Left lung (tissue), 10 donors: ENCODE measurements around the gene ZFP36L1. TPM values are rescaled to one million over a fixed set of nuclear protein-coding genes. Genes with fewer than 3 reads are reported as not detected.
A peak's percentile ranks its signal among the peaks of the same experiment; 100 is the strongest.

ENCODE experiments used
- ATAC-seq: fragments of 200-7000 bp; cut with Tn5 transposase; one replicate; pipeline ENCODE4 v1.9.1; 2020; ENCODE audit warnings: moderate library complexity
- DNase-seq, 4 donors: peaks; one replicate each; pipeline ENCODE4 v3.0.0-alpha.2; 2013 to 2020
- H3K27ac ChIP-seq, 2 donors: fragments of 200-600 bp; sonication (generic) in 1 of 2; one replicate each; pipeline versions ENCODE4 v1.5.0 to v1.8.0; 2020 to 2021
- H3K27me3 ChIP-seq, 2 donors: fragments of 200-600 bp; sonication (generic) in 1 of 2; one replicate each; pipeline versions ENCODE4 v1.5.0 to v1.8.0; 2020 to 2021
- H3K36me3 ChIP-seq, 2 donors: fragments of 200-600 bp; sonication (generic) in 1 of 2; one replicate each; pipeline versions ENCODE4 v1.5.0 to v1.8.0; 2020 to 2021
- H3K4me1 ChIP-seq, 2 donors: fragments of 200-600 bp; one replicate each; pipeline ENCODE4 v1.8.0; 2021
- H3K4me3 ChIP-seq, 2 donors: fragments of 200-600 bp; sonication (generic) in 1 of 2; one replicate each; pipeline versions ENCODE4 v1.5.0 to v1.8.0; 2020 to 2021; ENCODE audit warnings: mild to moderate bottlenecking in 1 of 2
- H3K9me3 ChIP-seq, 2 donors: fragments of 200-600 bp; sonication (generic) in 1 of 2; one replicate each; pipeline versions ENCODE4 v1.5.0 to v1.8.0; 2020 to 2021
- intact Hi-C, 2 donors: fragments of 100-400 bp; cut with DNase I; formaldehyde crosslinking; loops; one replicate each; pipeline versions ENCODE4 v1.11.2 to v1.14.2; 2022
- polyA plus RNA-seq, 6 donors: library from polyadenylated mRNA; unstranded; fragments of 120-200 nt; gene quantifications; one replicate each; pipeline ENCODE4 v1.2.1, GENCODE V29; 2013; ENCODE audit not compliant: insufficient read length in 6 of 6
- total RNA-seq, 2 donors: library from RNA; stranded (reverse); fragmentation: NEBNext Ultra II Directional; extraction: Animal tissue kit (Norgen Biotek cat#: 25700); gene quantifications; one replicate each; pipeline ENCODE4 v1.2.1, GENCODE V29; 2021
- TF ChIP-seq, protein P1 (sequence below), 2 donors: fragments of 200-600 bp; sonication (generic) in 1 of 2; IDR thresholded peaks; one replicate each; pipeline versions ENCODE4 v1.5.0 to v1.8.0; 2021; ENCODE audit warnings: antibody characterized with exemption in 2 of 2
- donor health status: DM: no; HTN: yes; CAD: no.
- donor health status: DM: no; HTN: no; CAD: no.

Gene ZFP36L1
- total and polyA plus RNA-seq, 8 donors = 292 to 603 (median 469) TPM

DNA sequence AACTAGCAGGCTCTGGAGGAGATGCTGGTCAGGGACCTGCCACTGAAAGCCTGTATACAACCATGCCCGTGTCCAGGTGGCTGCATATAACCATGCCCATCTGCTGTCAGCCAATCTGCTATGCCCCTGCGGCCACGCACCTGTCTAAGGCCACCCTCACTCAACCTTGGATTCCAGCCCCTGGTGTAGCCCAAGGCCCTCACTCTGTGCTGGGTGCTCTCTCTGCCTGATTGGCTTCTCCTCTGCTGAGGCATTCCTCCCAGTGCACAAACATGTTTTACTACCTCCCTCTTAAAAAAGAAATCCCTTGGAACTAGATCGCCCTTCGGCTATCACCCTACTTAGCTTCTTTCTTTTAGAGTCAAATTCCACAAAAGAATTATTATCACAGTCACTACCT lies 45.5 kb downstream of the ZFP36L1 start:
- peaks cover 0 to 44% of the 10 kb centered on the region in 2 donors for H3K27me3 ChIP-seq
- H3K4me3 ChIP-seq = no peak overlapping the region
- intact Hi-C loops = no loop called here
- DNase-seq = no peak
- no peaks in the 10 kb centered on the region for H3K9me3 ChIP-seq
- no peaks in the 10 kb centered on the region for H3K36me3 ChIP-seq
- peaks cover 2 to 4% of the 10 kb centered on the region in 2 donors for H3K4me1 ChIP-seq
- TF ChIP-seq, protein P1, sequence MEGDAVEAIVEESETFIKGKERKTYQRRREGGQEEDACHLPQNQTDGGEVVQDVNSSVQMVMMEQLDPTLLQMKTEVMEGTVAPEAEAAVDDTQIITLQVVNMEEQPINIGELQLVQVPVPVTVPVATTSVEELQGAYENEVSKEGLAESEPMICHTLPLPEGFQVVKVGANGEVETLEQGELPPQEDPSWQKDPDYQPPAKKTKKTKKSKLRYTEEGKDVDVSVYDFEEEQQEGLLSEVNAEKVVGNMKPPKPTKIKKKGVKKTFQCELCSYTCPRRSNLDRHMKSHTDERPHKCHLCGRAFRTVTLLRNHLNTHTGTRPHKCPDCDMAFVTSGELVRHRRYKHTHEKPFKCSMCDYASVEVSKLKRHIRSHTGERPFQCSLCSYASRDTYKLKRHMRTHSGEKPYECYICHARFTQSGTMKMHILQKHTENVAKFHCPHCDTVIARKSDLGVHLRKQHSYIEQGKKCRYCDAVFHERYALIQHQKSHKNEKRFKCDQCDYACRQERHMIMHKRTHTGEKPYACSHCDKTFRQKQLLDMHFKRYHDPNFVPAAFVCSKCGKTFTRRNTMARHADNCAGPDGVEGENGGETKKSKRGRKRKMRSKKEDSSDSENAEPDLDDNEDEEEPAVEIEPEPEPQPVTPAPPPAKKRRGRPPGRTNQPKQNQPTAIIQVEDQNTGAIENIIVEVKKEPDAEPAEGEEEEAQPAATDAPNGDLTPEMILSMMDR (IDR thresholded peaks at IDR 0.05) = no peak
- ATAC-seq = no peak
- no peak overlapping the region for H3K27ac ChIP-seq

DNA sequence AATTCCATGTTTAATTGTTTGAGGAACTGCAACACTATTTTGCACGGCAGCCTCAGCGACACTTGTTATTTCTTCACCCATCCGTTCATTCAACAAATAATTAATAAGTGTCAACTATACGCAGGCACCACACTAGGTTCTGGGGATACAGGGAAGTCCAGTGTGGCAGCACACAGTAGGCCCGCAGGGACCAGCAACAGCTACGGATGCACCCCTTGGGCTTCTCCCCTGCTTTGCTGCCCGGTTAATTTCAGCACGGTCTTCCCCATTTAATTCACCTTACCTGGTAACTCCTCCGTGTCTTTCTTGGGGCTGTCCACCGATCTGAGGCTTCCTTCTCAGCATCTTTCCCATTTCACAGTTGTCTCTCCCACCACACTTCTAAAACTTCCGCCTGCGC lies 48.3 kb downstream of the ZFP36L1 start:
- H3K36me3 ChIP-seq = no peaks in the 10 kb centered on the region
- H3K4me3 ChIP-seq = no peak overlapping the region
- no peak overlapping the region for H3K27ac ChIP-seq
- DNase-seq = no peak
- TF ChIP-seq, protein P1 (IDR thresholded peaks at IDR 0.05) = no peak
- peaks cover 0 to 44% of the 10 kb centered on the region in 2 donors for H3K27me3 ChIP-seq
- intact Hi-C loops = no loop called here
- H3K4me1 ChIP-seq = peaks cover 0 to 22% of the 10 kb centered on the region in 2 donors
- H3K9me3 ChIP-seq = peaks cover 0 to 4% of the 10 kb centered on the region in 2 donors
- no peak for ATAC-seq

DNA sequence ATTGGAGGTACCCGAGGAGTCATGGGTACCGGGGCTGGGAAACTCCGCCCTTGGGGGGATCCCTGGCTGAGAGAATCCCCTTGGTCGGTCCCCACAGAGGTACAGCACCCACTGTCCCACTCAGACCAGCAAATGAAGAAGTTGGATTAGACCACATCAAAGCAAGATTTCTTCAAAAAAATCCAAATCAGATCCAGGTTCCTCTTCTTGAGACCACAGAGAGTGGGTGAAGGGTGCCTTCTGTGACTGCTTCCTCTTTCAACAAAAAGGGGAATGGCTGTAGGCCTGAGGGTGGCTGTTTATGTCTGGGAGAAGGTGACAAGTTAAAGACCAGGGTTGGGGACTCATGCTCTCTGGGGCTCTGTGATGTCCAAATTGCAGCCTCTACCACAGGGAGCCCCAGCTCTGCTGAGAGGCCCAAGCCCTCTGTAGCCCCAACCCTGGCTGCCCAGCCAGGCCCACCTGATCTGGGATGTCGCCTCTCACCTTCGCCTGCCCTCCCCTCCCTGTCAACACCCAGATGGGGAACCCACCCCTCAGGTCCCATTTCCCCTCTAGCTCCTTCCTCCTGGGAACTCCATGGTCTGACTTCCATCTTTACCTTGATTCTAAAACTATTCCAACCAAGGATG lies 50.9 kb downstream of the ZFP36L1 start:
- Histone ChIP-seq H3K4me1 (peaks cover 0 to 22% of the 10 kb centered on the region in 2 donors), H3K9me3 (peaks cover 0 to 4% of the 10 kb centered on the region in 2 donors), H3K27ac (peak overlapping the region in 1 of 2 donors; percentile 86), H3K4me3 (no peak overlapping the region), H3K27me3 (peaks cover 0 to 34% of the 10 kb centered on the region in 2 donors), H3K36me3 (no peaks in the 10 kb centered on the region)
- peak; percentile 84 for ATAC-seq
- TF ChIP-seq, protein P1 (IDR thresholded peaks at IDR 0.05) = no peak
- DNase-seq = peak in 1 of 4 donors; percentile 65
- intact Hi-C loops = no loop called here

DNA sequence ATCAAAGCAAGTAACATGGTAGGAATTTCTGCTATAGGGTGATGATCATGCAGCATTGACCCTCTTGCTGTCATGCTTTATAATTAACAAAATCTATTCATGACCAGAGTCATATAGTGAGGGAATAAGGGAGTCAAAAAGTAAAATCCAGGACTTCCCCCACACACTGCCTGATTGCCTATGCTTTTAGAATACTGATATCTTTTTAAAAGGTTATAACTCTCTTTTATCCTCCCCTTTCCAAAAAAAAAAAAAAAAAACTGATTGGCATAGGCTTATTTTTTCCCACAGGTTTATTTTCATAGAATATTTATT lies 51.4 kb downstream of the ZFP36L1 start:
- ATAC-seq (no peak), DNase-seq (no peak)
- intact Hi-C loops = no loop called here
- TF ChIP-seq, protein P1 (IDR thresholded peaks at IDR 0.05) = no peak
- Histone ChIP-seq H3K27me3 (peaks cover 0 to 28% of the 10 kb centered on the region in 2 donors), H3K36me3 (no peaks in the 10 kb centered on the region), H3K4me3 (no peak overlapping the region), H3K4me1 (peaks cover 0 to 26% of the 10 kb centered on the region in 2 donors), H3K27ac (peak overlapping the region in 1 of 2 donors; percentile 86), H3K9me3 (peaks cover 0 to 4% of the 10 kb centered on the region in 2 donors)

DNA sequence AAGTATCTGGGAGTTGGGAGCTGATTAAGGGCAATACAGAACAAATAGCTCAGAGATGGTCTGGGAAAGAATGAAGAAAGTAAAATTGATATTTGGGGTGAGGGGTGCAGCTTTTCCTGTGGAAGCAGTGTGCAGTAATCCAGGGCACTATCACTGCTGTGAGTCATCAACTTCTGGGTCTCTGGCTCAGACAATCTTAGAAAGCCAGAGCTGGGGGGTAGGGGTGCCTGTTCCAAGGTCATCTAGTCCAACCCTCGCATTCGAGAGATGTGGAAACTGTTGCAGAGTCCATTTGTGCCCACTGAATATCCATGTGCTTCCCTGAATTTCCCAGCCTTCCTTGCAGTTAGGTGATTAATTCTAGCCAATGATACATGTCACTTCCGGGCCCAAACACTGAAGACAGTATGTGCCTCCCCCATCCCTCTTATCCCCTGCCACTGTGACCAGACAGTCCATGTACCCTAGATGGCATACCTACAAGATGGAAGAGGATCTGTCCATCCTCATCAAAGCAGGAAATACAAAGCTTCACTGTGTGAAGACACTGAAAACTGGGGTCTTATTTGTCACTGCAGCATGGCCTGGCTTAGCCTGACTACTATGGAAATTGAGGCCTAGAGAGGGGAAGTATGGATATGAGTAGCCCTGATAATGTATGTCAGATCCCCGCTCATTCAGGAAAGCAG lies 51.9 kb downstream of the ZFP36L1 start:
- Histone ChIP-seq H3K27ac (peak overlapping the region in 1 of 2 donors; percentile 86), H3K4me1 (peaks cover 0 to 28% of the 10 kb centered on the region in 2 donors), H3K36me3 (no peaks in the 10 kb centered on the region), H3K4me3 (no peak overlapping the region), H3K27me3 (peaks cover 0 to 23% of the 10 kb centered on the region in 2 donors), H3K9me3 (peaks cover 0 to 4% of the 10 kb centered on the region in 2 donors)
- no peak for ATAC-seq
- no peak for DNase-seq
- TF ChIP-seq, protein P1 (IDR thresholded peaks at IDR 0.05) = no peak
- intact Hi-C loops = no loop called here
